ENCODE results near the gene COL4A5.

Gene COL4A5

DNA sequence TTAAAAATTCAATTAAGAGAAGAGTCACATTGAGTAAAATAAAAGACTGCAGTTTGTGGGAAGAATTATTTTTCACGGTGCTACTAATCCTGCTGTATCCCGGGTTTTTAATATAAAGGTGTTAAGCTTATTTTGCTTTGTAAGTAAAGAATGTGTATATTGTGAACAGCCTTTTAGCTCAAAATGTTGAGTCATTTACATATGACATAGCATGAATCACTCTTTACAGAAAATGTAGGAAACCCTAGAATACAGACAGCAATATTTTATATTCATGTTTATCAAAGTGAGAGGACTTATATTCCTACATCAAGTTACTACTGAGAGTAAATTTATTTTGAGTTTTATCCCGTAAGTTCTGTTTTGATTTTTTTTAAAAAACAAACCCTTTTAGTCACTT lies 257.1 kb downstream of the COL4A5 start:
- DNase-seq (ENCODE audit: low read depth in 1 of 2, low spot score in 1 of 2): no peak
- Histone ChIP-seq H3K27me3 (ENCODE audit: insufficient read depth, poor library complexity, severe bottlenecking) (no peaks in the 10 kb centered on the region), H3K4me3 (replicated peaks; ENCODE audit: insufficient read depth, low read length) (no peak overlapping the region), H3K27ac (replicated peaks) (no peak overlapping the region)
- TF ChIP-seq, protein P1, sequence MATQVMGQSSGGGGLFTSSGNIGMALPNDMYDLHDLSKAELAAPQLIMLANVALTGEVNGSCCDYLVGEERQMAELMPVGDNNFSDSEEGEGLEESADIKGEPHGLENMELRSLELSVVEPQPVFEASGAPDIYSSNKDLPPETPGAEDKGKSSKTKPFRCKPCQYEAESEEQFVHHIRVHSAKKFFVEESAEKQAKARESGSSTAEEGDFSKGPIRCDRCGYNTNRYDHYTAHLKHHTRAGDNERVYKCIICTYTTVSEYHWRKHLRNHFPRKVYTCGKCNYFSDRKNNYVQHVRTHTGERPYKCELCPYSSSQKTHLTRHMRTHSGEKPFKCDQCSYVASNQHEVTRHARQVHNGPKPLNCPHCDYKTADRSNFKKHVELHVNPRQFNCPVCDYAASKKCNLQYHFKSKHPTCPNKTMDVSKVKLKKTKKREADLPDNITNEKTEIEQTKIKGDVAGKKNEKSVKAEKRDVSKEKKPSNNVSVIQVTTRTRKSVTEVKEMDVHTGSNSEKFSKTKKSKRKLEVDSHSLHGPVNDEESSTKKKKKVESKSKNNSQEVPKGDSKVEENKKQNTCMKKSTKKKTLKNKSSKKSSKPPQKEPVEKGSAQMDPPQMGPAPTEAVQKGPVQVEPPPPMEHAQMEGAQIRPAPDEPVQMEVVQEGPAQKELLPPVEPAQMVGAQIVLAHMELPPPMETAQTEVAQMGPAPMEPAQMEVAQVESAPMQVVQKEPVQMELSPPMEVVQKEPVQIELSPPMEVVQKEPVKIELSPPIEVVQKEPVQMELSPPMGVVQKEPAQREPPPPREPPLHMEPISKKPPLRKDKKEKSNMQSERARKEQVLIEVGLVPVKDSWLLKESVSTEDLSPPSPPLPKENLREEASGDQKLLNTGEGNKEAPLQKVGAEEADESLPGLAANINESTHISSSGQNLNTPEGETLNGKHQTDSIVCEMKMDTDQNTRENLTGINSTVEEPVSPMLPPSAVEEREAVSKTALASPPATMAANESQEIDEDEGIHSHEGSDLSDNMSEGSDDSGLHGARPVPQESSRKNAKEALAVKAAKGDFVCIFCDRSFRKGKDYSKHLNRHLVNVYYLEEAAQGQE (IDR thresholded peaks at IDR 0.05; ENCODE audit: insufficient replicate concordance, low read depth): no peak
- no peak for TF ChIP-seq SPI1 (IDR thresholded peaks at IDR 0.05; ENCODE audit: borderline replicate concordance, low read depth)
- no peak for TF ChIP-seq GABPA (IDR thresholded peaks at IDR 0.05; ENCODE audit: low read depth)
- TF ChIP-seq, protein P2, sequence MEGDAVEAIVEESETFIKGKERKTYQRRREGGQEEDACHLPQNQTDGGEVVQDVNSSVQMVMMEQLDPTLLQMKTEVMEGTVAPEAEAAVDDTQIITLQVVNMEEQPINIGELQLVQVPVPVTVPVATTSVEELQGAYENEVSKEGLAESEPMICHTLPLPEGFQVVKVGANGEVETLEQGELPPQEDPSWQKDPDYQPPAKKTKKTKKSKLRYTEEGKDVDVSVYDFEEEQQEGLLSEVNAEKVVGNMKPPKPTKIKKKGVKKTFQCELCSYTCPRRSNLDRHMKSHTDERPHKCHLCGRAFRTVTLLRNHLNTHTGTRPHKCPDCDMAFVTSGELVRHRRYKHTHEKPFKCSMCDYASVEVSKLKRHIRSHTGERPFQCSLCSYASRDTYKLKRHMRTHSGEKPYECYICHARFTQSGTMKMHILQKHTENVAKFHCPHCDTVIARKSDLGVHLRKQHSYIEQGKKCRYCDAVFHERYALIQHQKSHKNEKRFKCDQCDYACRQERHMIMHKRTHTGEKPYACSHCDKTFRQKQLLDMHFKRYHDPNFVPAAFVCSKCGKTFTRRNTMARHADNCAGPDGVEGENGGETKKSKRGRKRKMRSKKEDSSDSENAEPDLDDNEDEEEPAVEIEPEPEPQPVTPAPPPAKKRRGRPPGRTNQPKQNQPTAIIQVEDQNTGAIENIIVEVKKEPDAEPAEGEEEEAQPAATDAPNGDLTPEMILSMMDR (IDR thresholded peaks at IDR 0.05; ENCODE audit: insufficient read depth, low read length): no peak
- TF ChIP-seq POLR2AphosphoS5 (IDR thresholded peaks at IDR 0.05; ENCODE audit: low read depth): no peak

DNA sequence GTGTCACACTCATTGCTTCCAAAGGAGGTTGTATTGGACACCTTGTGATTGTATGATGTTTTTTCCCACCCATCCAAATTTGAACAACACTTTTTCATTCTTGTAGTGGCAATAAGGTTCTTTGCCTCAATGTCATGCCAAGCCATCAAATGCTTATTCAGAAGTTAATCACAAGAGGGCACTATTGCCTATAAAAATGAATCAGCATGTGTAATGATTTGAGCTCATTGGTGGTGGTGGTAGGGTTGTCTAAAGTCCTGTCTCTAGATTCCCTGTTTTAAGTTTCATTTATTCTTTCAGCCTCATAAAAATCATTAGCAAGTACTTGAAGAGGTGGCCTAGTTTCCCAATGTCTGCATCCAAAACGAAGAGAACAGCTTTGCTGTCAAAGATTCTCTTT lies 259.7 kb downstream of the COL4A5 start:
- Histone ChIP-seq H3K27ac (replicated peaks) (no peak overlapping the region), H3K27me3 (ENCODE audit: insufficient read depth, poor library complexity, severe bottlenecking) (no peaks in the 10 kb centered on the region)
- TF ChIP-seq POLR2AphosphoS5 (IDR thresholded peaks at IDR 0.05; ENCODE audit: low read depth) (no peak), SPI1 (IDR thresholded peaks at IDR 0.05; ENCODE audit: borderline replicate concordance, low read depth) (no peak), GABPA (IDR thresholded peaks at IDR 0.05; ENCODE audit: low read depth) (no peak)
- TF ChIP-seq, protein P1 (IDR thresholded peaks at IDR 0.05; ENCODE audit: insufficient replicate concordance, low read depth): no peak
- TF ChIP-seq, protein P2 (IDR thresholded peaks at IDR 0.05; ENCODE audit: insufficient read depth, low read length): no peak

DNA sequence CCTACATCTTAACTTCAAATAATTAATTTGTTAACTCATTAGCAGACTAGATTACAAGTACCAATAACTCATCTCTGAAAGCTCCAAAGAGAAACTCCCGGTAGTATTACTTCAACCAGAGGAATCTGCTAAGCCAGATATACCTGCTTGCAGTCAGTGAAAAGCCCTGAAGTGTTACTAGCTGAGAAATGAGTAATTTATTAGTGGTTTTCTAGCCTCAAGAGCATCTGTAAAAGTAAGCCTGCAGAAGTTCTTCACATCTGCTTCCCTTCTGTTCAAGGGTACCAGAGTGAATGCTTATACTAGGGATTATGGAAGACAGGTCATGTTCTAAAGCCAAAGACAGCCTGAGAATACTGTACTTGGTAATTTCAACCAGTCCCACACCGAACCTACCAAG lies 262.0 kb downstream of the COL4A5 start:
- no peak overlapping the region for H3K4me3 ChIP-seq (replicated peaks; ENCODE audit: insufficient read depth, low read length)
- no peaks in the 10 kb centered on the region for H3K27me3 ChIP-seq (ENCODE audit: insufficient read depth, poor library complexity, severe bottlenecking)
- no peak for TF ChIP-seq SPI1 (IDR thresholded peaks at IDR 0.05; ENCODE audit: borderline replicate concordance, low read depth)
- no peak for TF ChIP-seq GABPA (IDR thresholded peaks at IDR 0.05; ENCODE audit: low read depth)
- TF ChIP-seq, protein P2 (IDR thresholded peaks at IDR 0.05; ENCODE audit: insufficient read depth, low read length): no peak
- TF ChIP-seq, protein P1 (IDR thresholded peaks at IDR 0.05; ENCODE audit: insufficient replicate concordance, low read depth): no peak
- TF ChIP-seq POLR2AphosphoS5 (IDR thresholded peaks at IDR 0.05; ENCODE audit: low read depth): no peak
- no peak for DNase-seq (ENCODE audit: low read depth in 1 of 2, low spot score in 1 of 2)
- no peak overlapping the region for H3K27ac ChIP-seq (replicated peaks)

More for the DNA sequence above, 259.7 kb downstream of the COL4A5 start:
- no peak overlapping the region for H3K4me3 ChIP-seq (replicated peaks; ENCODE audit: insufficient read depth, low read length)
- no peak for DNase-seq (ENCODE audit: low read depth in 1 of 2, low spot score in 1 of 2)
